NCI-H128 (cell line): ENCODE measurements around the gene RAET1E.
"Not testable (repeated sequence)": the region's sequence is repeated elsewhere in the genome, so short reads cannot be mapped to it uniquely, and the experiment has no call there.

Experiments
- DNase-seq: peaks from one replicate; lab custom pipeline; 2025; ENCODE audit not compliant: unreplicated experiment; lab: John Stamatoyannopoulos, UW

The RAET1E gene

DNA sequence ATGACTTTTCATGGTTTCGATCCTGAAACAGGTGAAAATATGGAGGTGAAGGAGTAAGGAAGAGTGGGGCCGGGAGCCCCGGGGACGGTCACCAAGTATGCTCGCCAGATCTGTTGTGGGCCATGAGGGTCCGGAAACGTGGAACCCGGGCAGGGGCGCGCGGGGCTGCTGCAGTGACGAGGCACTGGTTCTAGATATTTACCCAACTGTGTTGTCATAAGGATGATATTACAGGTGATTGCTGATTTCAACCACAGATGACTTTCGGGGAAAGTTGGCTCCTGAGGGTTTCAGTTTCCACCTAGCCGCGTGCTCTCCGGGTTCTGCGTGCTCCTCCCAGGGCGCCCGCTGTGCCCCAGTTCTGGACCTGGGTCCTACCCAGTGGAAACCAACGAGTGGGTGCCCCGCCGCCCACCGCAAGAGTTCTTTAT is 12.8 kb upstream of the RAET1E start:
- no peak for DNase-seq

DNA sequence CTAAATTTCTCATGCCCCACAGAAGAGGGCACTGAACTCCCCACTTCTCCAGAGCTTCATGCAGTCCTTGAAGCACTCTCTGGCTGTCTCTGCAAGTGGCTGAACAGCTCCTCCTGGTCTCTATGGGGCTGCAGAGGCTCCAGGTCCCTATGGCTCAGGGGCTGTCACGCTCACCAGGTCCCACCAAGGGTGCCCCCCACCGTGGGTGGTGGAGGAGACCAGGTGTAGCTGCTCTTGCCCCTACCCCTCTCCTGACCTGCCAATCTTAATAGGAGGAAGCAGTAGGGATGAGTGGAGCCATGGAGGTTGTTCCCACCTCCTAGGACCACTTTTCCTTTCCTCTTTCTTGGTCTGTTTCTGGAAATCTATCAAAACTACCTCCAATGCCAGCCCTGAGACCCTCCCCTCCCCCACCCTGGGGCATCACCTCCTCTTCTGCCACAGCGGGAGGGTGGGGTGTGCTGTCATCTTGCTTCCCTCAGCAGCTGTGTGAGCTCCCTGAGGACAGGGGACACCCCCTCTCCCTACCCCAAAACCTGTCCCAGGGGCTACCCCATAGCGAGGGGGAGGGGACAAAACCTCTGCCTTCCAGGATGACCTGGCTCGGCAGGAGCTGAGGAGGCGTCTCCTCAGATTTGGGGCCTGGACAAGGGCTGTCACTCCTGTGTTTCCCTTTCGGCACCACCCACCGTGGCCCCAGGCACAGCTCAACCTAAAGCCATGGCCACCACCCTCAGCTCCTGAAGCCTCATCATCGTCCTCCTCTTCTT is 12.0 kb upstream of the RAET1E start:
- DNase-seq, result no peak

DNA sequence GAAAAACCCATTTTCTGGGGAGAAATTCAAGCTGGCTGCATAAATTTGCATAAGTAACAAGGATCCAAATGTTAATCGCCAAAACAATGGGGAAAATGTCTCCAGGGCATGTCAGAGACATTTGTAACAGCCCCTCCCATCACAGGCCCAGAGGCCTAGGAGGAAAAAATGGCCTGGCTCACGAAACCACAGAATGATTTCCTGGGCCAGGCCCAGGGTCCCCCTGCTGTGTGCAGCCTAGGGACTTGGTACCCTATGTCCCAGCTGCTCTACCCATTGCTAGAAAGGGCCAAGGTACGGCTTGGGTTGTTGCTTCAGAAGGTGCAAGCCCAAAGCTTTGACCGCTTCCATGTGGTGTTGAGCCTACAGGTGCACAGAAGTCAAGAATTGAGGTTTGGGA is 10.6 kb upstream of the RAET1E start:
- not testable (repeated sequence) for DNase-seq

- DNase-seq, result no peak
Observed at GRCh38 chr6:149907317-149907716, 9.4 kb upstream of the RAET1E start.

- no peak for DNase-seq
Observed at GRCh38 chr6:149906405-149906804, 8.5 kb upstream of the RAET1E start.

- no peak for DNase-seq
Observed at GRCh38 chr6:149905911-149906371, 8.0 kb upstream of the RAET1E start.

DNA sequence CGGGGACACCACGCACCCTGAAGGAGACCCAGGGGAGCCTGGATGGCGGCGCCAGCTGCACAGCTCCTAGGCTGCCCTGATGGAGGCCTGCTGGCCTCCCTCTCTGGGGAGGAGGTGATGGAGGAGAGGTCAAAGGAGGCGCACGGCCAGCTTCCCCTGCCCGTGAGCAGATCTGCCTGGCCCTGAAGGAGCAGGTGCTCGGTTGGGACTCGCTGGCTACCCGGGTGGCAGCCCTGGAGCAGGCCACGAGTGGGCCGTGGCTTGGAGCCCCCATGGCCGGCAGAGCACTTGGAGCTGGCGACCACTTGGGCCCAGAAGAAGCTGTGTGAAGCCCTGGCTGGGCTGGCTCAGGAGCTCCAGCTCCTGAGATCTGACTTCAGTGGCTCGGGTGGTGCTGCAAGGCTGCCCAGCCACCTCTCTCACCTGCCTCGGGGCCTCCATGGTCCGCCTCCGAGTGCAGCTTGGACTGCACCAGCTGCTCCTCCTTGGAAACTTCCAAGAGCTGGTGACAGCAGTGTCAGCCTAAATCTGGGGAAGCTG is 7.5 kb upstream of the RAET1E start:
- DNase-seq, result no peak

GRCh38 chr6:149904661-149905370 is 6.9 kb upstream of the RAET1E start:
- no peak for DNase-seq

DNA sequence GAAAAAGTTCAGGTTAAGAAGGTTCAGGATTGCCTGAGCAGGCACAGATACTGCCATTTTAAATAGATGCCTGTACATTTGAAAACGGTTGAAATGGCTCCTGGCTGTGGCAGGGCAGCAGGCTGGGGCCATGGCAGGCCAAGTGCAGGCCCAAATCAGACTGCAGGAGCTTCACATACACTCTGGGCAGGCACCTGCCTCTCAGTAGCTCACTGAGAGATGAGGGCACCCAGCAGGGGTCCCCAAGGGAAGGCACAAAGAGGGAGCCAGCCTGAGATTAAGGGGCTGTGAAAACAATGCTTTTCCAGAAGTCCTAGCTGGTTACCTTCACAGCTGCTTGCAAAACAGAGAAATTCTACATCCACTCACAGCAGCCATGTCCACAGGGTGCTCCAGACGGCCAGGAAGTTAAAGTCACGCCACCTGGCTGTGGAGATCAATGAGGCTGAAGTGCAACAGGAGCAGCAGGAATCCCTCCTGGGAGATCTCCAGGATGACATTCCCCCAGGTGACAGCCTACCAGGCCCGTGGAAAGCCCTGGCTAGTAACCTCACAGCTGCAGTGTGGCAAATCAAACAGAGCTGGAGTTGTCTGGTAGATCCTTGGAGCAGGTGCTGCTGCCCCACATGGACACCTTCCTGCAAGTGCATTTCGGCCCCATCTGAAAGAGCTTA is 6.2 kb upstream of the RAET1E start:
- DNase-seq, result no peak

DNA sequence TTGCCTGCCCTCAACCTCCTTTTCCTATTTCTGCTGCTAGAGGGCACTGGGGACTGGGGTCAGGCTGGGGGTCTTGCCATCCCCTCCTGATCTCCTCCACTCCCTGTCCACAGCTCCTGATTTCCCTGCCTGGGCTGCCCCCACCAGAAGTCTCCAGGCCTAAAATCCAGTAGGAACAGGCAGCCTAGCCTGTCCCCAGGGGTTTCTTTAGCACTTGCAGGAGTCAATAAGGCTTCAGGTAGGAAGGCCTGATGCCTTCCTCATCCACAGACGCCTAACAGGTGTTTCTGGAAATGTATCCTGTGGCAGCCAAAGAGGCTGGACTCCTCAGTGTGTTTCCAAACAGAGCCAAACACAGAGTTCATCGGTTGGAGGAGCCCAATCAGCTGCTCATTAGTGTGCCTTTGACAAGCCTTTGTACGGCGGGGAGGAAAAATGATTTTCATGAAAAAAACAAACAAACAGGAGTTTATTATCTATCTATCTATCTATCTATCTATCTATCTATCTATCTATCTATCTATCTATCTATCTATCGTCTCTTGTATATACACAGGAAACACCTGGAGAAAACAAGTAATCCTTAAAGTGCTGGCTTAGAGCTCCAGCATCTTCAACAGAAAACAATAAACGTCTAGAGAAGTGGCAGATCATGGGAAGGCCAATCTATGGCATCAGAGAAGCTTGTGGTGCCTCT is 3.7 kb upstream of the RAET1E start:
- DNase-seq, result no peak

DNA sequence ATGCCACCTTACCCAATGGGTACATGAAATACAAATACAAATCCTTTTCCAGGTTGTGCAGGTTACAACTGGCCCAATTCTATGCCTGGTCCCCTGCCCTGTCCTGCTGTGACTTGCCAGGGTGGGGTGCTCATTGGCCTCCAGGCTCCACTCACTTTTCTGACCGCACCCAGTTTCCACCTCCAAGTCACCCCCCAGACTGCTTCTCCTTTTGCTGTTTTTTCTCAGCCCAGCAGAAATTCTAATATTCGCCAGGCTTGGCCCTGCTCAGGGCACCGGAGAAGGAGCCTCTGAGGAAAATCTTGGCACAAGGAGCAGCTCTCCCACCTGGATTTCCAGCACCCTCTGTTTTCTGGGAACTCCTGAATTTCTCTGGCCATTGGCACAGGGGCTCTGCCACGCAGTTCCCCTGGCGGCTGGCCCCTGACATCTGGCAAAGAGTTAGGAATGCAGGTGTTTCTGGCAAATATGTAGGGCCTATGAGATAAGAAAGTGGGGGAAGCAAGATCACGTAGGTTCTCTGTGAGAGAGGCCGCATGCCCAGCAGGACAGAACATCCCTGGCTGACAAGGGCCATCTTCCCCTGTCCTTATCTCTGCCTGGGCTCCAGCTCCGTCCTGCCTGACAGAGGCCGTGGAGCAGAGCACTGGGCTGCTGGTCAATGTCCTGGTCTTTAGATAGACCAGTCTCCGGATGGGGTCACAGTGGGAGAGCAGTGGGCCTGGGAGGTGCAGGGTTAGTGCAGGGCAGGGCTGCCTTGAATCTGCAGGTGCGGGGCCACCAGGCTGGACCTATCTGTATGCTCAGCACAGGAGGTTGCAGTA is 2.9 kb upstream of the RAET1E start:
- DNase-seq, result no peak

GRCh38 chr6:149899926-149900619 is 2.2 kb upstream of the RAET1E start:
- no peak for DNase-seq

- no peak for DNase-seq
Observed at GRCh38 chr6:149899486-149899885, 1.6 kb upstream of the RAET1E start.

- no peak for DNase-seq
Observed at GRCh38 chr6:149898966-149899365, 1.1 kb upstream of the RAET1E start.

- no peak for DNase-seq
Observed at GRCh38 chr6:149897015-149897697, 757 bp downstream of the RAET1E start.

GRCh38 chr6:149896491-149896890 is 1.4 kb downstream of the RAET1E start:
- DNase-seq, result no peak

GRCh38 chr6:149895833-149896271 is 2.1 kb downstream of the RAET1E start:
- no peak for DNase-seq

DNA sequence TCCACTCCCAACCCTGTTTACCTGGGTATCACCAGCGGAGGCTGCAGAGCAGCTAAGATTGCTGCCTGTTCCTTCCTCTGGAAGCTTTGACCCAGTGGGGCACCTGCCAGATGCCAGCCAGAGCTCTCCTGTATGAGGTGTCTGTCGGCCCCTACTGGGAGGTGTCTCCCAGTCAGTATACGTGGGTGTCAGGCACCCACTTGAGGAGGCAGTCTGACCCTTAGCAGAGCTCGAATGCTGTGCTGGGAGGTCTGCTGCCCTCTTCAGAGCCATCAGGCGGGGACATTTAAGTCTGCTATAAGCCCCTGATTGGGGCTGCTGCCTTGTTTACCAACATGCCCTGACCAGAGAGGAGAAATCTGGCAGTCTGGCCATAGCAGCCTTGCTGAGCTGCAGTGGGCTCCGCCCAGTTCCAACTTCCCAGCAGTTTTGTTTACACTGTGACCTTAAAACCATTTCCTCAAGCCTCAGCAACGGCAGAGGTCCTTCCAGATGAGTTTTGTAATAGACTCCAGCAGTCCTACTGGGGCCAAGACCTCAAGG is 2.8 kb downstream of the RAET1E start:
- DNase-seq, result no peak

GRCh38 chr6:149891864-149892263 is 6.0 kb downstream of the RAET1E start:
- not testable (repeated sequence) for DNase-seq
